Measurements from ENCODE around the gene JADE1. TPM values are rescaled to one million over a fixed set of nuclear protein-coding genes. Genes with fewer than 3 reads are reported as not detected.
A peak's percentile ranks its signal among the peaks of the same experiment; 100 is the strongest.

JADE1 gene
- total and polyA plus RNA-seq, 9 of the 15 experiments (the other 6 are each of a cell fraction or from before 2014, with no cell fraction given) = 8.3 to 37.9 (median 24.4) TPM

- TF ChIP-seq ZBTB49 (CRISPR knock-in tag; IDR thresholded peaks at IDR 0.05; ENCODE audit: borderline replicate concordance) (no peak), MCM3 (IDR thresholded peaks at IDR 0.05) (no peak), CEBPG (CRISPR knock-in tag; IDR thresholded peaks at IDR 0.05) (peak; percentile 79), CEBPG (tag; conservative IDR thresholded peaks at IDR 0.05 in 1 of 2, IDR thresholded peaks at IDR 0.05 in 1 of 2) (peak; percentile 88 to 89), ZNF3 (CRISPR knock-in tag; IDR thresholded peaks at IDR 0.05) (no peak), ZNF224 (CRISPR knock-in tag; IDR thresholded peaks at IDR 0.05) (no peak), ARNT (IDR thresholded peaks at IDR 0.05) (no peak), ZBTB33 (CRISPR knock-in tag; IDR thresholded peaks at IDR 0.05) (peak; percentile 37; the same call in 1 of the 2 replicates), ZBTB2 (IDR thresholded peaks at IDR 0.05) (no peak), GTF2E2 (tag; IDR thresholded peaks at IDR 0.05) (peak; percentile 51; the same call in 1 of the 2 replicates), ZNF699 (CRISPR knock-in tag; IDR thresholded peaks at IDR 0.05; ENCODE audit: insufficient replicate concordance) (no peak), TAL1 (IDR thresholded peaks at IDR 0.05) (no peak), POLR3A (IDR thresholded peaks at IDR 0.05; ENCODE audit: borderline replicate concordance, extremely low read depth, insufficient read depth, insufficient read length) (no peak), ZBTB8A (IDR thresholded peaks at IDR 0.05; ENCODE audit: partially characterized antibody) (no peak), MBD1 (CRISPR knock-in tag; IDR thresholded peaks at IDR 0.05) (no peak), NKRF (IDR thresholded peaks at IDR 0.05; ENCODE audit: borderline replicate concordance) (no peak), CBFB (CRISPR knock-in tag; IDR thresholded peaks at IDR 0.05) (no peak), CTBP1 (IDR thresholded peaks at IDR 0.05; ENCODE audit: borderline replicate concordance) (peak; percentile 84)
Observed at GRCh38 chr4:128811571-128812441, 2.3 kb downstream of the JADE1 start (continued).

All from K562 (cell line).